ENCODE results near the gene URAD.

DNA sequence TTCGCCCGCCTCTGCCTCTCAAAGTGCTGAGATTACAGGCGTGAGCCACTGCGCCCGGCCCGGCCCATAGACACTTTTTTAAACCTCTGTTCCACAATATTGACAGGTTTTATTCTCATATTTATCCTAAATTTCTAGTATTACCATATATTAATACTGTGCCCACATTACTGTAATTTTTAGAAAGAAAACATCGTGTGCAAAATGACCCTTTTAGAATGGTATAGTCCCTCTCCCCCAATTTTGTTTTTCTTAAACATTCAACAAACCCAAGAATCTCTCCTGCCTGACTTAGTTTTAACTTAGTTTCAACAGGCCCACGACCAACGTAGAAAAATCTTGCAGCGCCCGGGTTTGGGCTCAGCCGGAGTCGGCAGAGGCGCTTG, 28.5 kb downstream of the URAD start:
- TF ChIP-seq, protein P1, sequence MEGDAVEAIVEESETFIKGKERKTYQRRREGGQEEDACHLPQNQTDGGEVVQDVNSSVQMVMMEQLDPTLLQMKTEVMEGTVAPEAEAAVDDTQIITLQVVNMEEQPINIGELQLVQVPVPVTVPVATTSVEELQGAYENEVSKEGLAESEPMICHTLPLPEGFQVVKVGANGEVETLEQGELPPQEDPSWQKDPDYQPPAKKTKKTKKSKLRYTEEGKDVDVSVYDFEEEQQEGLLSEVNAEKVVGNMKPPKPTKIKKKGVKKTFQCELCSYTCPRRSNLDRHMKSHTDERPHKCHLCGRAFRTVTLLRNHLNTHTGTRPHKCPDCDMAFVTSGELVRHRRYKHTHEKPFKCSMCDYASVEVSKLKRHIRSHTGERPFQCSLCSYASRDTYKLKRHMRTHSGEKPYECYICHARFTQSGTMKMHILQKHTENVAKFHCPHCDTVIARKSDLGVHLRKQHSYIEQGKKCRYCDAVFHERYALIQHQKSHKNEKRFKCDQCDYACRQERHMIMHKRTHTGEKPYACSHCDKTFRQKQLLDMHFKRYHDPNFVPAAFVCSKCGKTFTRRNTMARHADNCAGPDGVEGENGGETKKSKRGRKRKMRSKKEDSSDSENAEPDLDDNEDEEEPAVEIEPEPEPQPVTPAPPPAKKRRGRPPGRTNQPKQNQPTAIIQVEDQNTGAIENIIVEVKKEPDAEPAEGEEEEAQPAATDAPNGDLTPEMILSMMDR (IDR thresholded peaks at IDR 0.05), result no peak
- TF ChIP-seq EP300 (IDR thresholded peaks at IDR 0.05; ENCODE audit: low read depth), result no peak
- no peak for TF ChIP-seq POLR2AphosphoS5 (IDR thresholded peaks at IDR 0.05)
- no peak for TF ChIP-seq POLR2A (IDR thresholded peaks at IDR 0.05)

Measured in transverse colon (tissue), 4 donors.